ENCODE results near the gene PACSIN1.

Gene PACSIN1

DNA sequence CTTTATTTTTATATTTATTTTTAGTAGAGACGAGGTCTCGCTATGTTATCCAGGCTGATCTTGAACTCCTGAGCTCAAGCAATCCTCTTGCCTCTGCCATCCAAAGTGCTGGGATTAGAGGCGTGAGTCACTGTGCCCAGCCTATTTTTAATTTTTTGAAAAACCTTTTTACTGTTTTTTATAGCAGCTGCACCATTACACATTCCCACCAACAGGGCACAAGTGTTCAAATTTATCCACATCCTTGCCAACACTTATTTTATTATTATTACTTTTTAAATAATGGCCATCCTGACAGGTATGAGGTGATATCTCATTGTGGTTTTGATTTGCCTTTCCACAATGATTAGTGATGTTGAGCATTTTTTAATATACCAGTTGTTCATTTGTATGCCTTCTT is 42.5 kb downstream of the PACSIN1 start:
- no peak overlapping the region for H3K4me3 ChIP-seq (replicated peaks in 1 of 2; ENCODE audit: low read depth in 2 of 2, low read length in 2 of 2)
- TF ChIP-seq, protein P1, sequence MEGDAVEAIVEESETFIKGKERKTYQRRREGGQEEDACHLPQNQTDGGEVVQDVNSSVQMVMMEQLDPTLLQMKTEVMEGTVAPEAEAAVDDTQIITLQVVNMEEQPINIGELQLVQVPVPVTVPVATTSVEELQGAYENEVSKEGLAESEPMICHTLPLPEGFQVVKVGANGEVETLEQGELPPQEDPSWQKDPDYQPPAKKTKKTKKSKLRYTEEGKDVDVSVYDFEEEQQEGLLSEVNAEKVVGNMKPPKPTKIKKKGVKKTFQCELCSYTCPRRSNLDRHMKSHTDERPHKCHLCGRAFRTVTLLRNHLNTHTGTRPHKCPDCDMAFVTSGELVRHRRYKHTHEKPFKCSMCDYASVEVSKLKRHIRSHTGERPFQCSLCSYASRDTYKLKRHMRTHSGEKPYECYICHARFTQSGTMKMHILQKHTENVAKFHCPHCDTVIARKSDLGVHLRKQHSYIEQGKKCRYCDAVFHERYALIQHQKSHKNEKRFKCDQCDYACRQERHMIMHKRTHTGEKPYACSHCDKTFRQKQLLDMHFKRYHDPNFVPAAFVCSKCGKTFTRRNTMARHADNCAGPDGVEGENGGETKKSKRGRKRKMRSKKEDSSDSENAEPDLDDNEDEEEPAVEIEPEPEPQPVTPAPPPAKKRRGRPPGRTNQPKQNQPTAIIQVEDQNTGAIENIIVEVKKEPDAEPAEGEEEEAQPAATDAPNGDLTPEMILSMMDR (IDR thresholded peaks at IDR 0.05; ENCODE audit: low read depth, low read length): peak; percentile 10
- DNase-seq (ENCODE audit: low read depth in 2 of 2): no peak

DNA sequence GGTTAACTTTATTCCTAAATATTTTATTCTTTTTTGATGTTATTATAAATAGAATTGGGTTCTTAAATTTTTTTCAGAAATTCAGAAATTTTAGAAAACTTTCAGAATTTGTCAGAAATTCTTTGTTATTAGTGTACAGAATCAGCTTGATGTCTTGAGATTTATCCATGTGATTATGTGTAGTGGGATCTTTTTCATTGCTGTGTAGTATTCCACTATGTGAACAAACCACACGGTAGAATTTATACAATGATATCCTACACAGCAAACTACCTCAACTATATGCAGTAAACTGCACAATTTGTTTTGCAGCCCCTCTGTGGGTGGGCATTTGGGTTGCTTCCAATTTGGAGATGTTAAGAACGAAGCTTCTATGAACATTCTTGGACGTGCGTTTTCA is 43.9 kb downstream of the PACSIN1 start:
- no peak overlapping the region for H3K4me3 ChIP-seq (replicated peaks in 1 of 2; ENCODE audit: low read depth in 2 of 2, low read length in 2 of 2)
- no peak for DNase-seq (ENCODE audit: low read depth in 2 of 2)
- TF ChIP-seq, protein P1 (IDR thresholded peaks at IDR 0.05; ENCODE audit: low read depth, low read length): no peak

DNA sequence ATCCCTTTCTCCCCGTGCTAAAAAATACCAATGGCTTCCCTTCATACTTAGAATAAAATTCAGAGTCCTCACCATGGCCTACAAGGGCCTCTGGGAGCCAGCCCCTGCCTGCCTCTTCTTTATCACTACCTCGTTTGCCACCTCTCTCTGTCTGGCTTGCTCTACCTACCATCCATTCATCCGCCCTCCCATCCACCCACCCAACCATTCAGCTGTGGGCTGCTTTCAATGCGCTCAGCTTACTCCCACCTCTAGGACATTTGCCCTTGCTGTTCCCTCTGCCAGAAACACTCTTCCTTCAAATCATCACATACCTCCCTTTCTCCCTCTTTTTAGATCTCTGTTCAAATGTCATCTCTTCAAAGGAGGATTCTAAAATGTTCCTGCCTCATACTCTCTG is 44.4 kb downstream of the PACSIN1 start:
- no peak overlapping the region for H3K4me3 ChIP-seq (replicated peaks in 1 of 2; ENCODE audit: low read depth in 2 of 2, low read length in 2 of 2)
- TF ChIP-seq, protein P1 (IDR thresholded peaks at IDR 0.05; ENCODE audit: low read depth, low read length): no peak
- no peak for DNase-seq (ENCODE audit: low read depth in 2 of 2)

- no peak for DNase-seq (ENCODE audit: low read depth in 2 of 2)
- H3K4me3 ChIP-seq (replicated peaks in 1 of 2; ENCODE audit: low read depth in 2 of 2, low read length in 2 of 2): no peak overlapping the region
- TF ChIP-seq, protein P1 (IDR thresholded peaks at IDR 0.05; ENCODE audit: low read depth, low read length): no peak
Observed at GRCh38 chr6:34511214-34511914, 45.5 kb downstream of the PACSIN1 start.

GRCh38 chr6:34511915-34512737 is 46.2 kb downstream of the PACSIN1 start:
- DNase-seq (ENCODE audit: low read depth in 2 of 2): no peak
- TF ChIP-seq, protein P1 (IDR thresholded peaks at IDR 0.05; ENCODE audit: low read depth, low read length): no peak

DNA sequence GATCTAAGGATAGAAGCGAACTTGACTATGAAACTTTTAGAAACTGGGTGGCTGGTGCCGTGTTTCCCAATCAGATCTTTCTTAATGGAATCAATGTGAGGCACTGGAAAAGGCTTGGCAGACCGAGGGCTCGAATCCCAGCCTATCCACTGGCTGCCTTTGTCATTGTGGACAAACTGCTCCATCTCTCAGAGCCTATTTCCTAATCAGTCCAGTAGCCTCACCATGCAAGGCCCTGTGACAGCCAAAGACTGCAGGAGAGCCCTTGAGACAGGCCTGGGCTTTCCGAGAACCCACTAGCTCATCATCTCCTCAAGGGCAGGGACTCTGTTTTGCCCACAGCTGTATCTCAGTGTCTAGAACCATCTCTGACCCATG is 46.9 kb downstream of the PACSIN1 start:
- DNase-seq (ENCODE audit: low read depth in 2 of 2): no peak
- no peak overlapping the region for H3K4me3 ChIP-seq (replicated peaks in 1 of 2; ENCODE audit: low read depth in 2 of 2, low read length in 2 of 2)
- TF ChIP-seq, protein P1 (IDR thresholded peaks at IDR 0.05; ENCODE audit: low read depth, low read length): no peak

More at GRCh38 chr6:34511915-34512737, 46.2 kb downstream of the PACSIN1 start:
- no peak overlapping the region for H3K4me3 ChIP-seq (replicated peaks in 1 of 2; ENCODE audit: low read depth in 2 of 2, low read length in 2 of 2)
